Vagina (tissue), 2 donors: Measurements from ENCODE around the gene GLUL.

Source experiments
- CTCF ChIP-seq, 3 experiments: fragments of 450-650 bp in 2 of 3; fragments of 200-600 bp in 1 of 3; sonication (generic) in 1 of 3; IDR thresholded peaks; one replicate each; pipeline ENCODE4 v1.5.1; 2017 to 2019; ENCODE audit warnings: antibody characterized with exemption in 3 of 3, mild to moderate bottlenecking in 2 of 3, moderate library complexity in 2 of 3
- POLR2A ChIP-seq, 2 donors: fragments of 450-650 bp; IDR thresholded peaks; one replicate each; pipeline ENCODE4 v1.6.1; 2017; ENCODE audit warnings: antibody characterized with exemption in 2 of 2, mild to moderate bottlenecking in 2 of 2, moderate library complexity in 2 of 2
- POLR2AphosphoS5 ChIP-seq, 2 donors: sonication (generic); formaldehyde crosslinking; IDR thresholded peaks; one replicate each; pipeline ENCODE4 v1.9.0; 2017; ENCODE audit warnings: antibody characterized with exemption in 2 of 2, mild to moderate bottlenecking in 2 of 2, low read depth in 1 of 2; ENCODE audit not compliant: insufficient read depth in 1 of 2

- TF ChIP-seq CTCF (IDR thresholded peaks at IDR 0.05), result no peak
- no peak for TF ChIP-seq POLR2A (IDR thresholded peaks at IDR 0.05)
- no peak for TF ChIP-seq POLR2AphosphoS5 (IDR thresholded peaks at IDR 0.05; ENCODE audit: insufficient read depth in 1 of 2, low read depth in 1 of 2)
These were observed 2.0 kb downstream of the GLUL start for GRCh38 chr1:182389619-182390047.
